Measurements from ENCODE around the gene MPIG6B.

The MPIG6B gene

GRCh38 chr6:31734247-31734820 lies 11.2 kb downstream of the MPIG6B start:
- no peak for TF ChIP-seq CTCF (IDR thresholded peaks at IDR 0.05)

GRCh38 chr6:31734821-31735406 lies 11.7 kb downstream of the MPIG6B start:
- TF ChIP-seq CTCF (IDR thresholded peaks at IDR 0.05), result no peak

- no peak for TF ChIP-seq CTCF (IDR thresholded peaks at IDR 0.05)
Measured at GRCh38 chr6:31736021-31736767, 13.0 kb downstream of the MPIG6B start, which contains the start of gene CLIC1. Gene CLIC1 (minus strand): TSS chr6:31736530. CDS start chr6:31736300, 230 bp downstream.

GRCh38 chr6:31736768-31737314 lies 13.7 kb downstream of the MPIG6B start:
- TF ChIP-seq CTCF (IDR thresholded peaks at IDR 0.05), result no peak

GRCh38 chr6:31737315-31737990 lies 14.3 kb downstream of the MPIG6B start:
- TF ChIP-seq CTCF (IDR thresholded peaks at IDR 0.05), result no peak

GRCh38 chr6:31737991-31738979 lies 15.1 kb downstream of the MPIG6B start:
- TF ChIP-seq CTCF (IDR thresholded peaks at IDR 0.05), result peak; percentile 45; the same call in 1 of the 2 replicates

Measured in LNCAP (cell line).